C4-2B (cell line): ENCODE results near the gene MCF2L.

Experiments used
- ZFX ChIP-seq: fragments of 450-650 bp; IDR thresholded peaks from 2 replicates; pipeline ENCODE4 v1.6.1; 2017
- TF ChIP-seq, protein P1 (sequence below): fragments of 450-650 bp; conservative IDR thresholded peaks from 2 replicates; pipeline ENCODE4 v1.5.1; 2017; ENCODE audit warnings: mild to moderate bottlenecking

GRCh38 chr13:113139577-113139976, 170.6 kb downstream of the MCF2L start:
- TF ChIP-seq, protein P1, sequence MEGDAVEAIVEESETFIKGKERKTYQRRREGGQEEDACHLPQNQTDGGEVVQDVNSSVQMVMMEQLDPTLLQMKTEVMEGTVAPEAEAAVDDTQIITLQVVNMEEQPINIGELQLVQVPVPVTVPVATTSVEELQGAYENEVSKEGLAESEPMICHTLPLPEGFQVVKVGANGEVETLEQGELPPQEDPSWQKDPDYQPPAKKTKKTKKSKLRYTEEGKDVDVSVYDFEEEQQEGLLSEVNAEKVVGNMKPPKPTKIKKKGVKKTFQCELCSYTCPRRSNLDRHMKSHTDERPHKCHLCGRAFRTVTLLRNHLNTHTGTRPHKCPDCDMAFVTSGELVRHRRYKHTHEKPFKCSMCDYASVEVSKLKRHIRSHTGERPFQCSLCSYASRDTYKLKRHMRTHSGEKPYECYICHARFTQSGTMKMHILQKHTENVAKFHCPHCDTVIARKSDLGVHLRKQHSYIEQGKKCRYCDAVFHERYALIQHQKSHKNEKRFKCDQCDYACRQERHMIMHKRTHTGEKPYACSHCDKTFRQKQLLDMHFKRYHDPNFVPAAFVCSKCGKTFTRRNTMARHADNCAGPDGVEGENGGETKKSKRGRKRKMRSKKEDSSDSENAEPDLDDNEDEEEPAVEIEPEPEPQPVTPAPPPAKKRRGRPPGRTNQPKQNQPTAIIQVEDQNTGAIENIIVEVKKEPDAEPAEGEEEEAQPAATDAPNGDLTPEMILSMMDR, result no peak
- TF ChIP-seq ZFX, result no peak
